Transverse colon (tissue), 4 donors: ENCODE results near the gene AGR2.
A peak's percentile ranks its signal among the peaks of the same experiment; 100 is the strongest.

Experiments used
- POLR2AphosphoS5 ChIP-seq, 3 donors: sonication (generic); formaldehyde crosslinking; IDR thresholded peaks; one replicate each; pipeline ENCODE4 v1.6.1; 2016; ENCODE audit warnings: antibody characterized with exemption in 3 of 3
- TF ChIP-seq, protein P1 (sequence below), 5 experiments: fragments of 200-600 bp in 3 of 5; fragments of 450-650 bp in 2 of 5; sonication (generic) in 3 of 5; IDR thresholded peaks; 1 replicate in 2 of 5; 2 replicates in 3 of 5; pipeline ENCODE4 v1.5.1; 2016 to 2017; ENCODE audit warnings: antibody characterized with exemption in 5 of 5, inconsistent platforms in 3 of 5, mild to moderate bottlenecking in 2 of 5, moderate library complexity in 1 of 5

DNA sequence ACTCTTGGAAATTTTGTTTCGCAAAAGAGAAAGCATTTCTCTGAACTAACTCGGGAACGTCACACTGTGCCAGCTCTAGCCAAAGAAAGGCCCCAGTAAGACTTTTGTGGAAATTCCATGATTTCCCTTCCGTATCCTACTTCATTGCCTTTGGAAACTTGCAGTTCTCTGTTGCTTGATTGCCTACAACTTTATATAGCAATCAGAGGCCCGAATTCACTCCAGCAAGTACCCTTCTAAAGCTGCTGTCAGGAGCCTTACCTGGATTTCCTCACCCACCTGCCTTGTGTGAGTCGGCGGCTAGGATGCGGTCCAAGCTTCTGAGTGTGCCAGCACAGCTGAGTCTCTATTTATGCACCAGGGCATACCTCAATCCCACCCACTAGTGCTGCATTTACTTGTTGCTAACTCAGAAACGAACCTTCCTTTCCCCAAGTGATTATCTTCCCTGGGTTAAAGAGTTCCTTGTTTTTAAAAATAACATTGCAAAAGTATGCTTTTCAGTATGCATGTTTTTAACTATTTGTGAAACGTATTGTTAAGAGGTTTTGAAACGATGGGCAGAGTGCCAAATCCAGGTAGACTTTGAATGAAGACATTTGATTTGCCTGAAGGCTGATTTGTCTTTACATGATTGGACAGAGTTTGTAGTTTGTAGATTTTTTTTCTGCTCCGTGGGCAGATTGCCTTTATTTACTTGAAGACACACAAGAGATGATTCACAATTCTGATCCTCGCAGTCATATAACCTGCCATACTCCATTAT, at the start of gene AGR2:
- peak; percentile 71 to 97 (median 88) for TF ChIP-seq POLR2AphosphoS5 (IDR thresholded peaks at IDR 0.05)
- TF ChIP-seq, protein P1, sequence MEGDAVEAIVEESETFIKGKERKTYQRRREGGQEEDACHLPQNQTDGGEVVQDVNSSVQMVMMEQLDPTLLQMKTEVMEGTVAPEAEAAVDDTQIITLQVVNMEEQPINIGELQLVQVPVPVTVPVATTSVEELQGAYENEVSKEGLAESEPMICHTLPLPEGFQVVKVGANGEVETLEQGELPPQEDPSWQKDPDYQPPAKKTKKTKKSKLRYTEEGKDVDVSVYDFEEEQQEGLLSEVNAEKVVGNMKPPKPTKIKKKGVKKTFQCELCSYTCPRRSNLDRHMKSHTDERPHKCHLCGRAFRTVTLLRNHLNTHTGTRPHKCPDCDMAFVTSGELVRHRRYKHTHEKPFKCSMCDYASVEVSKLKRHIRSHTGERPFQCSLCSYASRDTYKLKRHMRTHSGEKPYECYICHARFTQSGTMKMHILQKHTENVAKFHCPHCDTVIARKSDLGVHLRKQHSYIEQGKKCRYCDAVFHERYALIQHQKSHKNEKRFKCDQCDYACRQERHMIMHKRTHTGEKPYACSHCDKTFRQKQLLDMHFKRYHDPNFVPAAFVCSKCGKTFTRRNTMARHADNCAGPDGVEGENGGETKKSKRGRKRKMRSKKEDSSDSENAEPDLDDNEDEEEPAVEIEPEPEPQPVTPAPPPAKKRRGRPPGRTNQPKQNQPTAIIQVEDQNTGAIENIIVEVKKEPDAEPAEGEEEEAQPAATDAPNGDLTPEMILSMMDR (IDR thresholded peaks at IDR 0.05), result no peak
